ENCODE measurements around the gene KSR2.

DNA sequence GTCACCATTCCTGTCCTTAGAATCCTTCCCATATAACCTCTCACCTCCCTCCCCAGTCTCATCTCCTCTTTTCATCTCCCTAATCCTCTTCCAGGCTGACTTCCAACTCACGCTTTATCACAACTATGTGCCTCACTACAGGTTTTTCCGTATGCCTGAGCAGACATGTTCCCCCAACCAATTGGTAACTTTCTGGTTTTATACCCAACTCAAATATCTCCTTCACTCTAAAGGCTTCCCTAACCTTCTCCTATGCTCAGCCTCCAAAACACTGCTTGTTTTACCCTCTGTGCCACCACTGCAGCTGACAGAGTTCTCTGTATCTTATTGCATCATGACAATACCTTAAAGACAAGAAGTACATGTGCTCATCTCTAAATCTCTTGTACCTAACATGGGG is 139.7 kb downstream of the KSR2 start:
- TF ChIP-seq, protein P1, sequence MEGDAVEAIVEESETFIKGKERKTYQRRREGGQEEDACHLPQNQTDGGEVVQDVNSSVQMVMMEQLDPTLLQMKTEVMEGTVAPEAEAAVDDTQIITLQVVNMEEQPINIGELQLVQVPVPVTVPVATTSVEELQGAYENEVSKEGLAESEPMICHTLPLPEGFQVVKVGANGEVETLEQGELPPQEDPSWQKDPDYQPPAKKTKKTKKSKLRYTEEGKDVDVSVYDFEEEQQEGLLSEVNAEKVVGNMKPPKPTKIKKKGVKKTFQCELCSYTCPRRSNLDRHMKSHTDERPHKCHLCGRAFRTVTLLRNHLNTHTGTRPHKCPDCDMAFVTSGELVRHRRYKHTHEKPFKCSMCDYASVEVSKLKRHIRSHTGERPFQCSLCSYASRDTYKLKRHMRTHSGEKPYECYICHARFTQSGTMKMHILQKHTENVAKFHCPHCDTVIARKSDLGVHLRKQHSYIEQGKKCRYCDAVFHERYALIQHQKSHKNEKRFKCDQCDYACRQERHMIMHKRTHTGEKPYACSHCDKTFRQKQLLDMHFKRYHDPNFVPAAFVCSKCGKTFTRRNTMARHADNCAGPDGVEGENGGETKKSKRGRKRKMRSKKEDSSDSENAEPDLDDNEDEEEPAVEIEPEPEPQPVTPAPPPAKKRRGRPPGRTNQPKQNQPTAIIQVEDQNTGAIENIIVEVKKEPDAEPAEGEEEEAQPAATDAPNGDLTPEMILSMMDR (IDR thresholded peaks at IDR 0.05), result no peak
- no peak for TF ChIP-seq EZH2phosphoT487 (IDR thresholded peaks at IDR 0.05)
